HS-27A (cell line): ENCODE data around the gene PRKCH.

ENCODE experiments used
- DNase-seq: peaks from one replicate; pipeline ENCODE4 v3.0.0-alpha.2; 2012; ENCODE audit warnings: low read depth, missing footprints

PRKCH gene

DNA sequence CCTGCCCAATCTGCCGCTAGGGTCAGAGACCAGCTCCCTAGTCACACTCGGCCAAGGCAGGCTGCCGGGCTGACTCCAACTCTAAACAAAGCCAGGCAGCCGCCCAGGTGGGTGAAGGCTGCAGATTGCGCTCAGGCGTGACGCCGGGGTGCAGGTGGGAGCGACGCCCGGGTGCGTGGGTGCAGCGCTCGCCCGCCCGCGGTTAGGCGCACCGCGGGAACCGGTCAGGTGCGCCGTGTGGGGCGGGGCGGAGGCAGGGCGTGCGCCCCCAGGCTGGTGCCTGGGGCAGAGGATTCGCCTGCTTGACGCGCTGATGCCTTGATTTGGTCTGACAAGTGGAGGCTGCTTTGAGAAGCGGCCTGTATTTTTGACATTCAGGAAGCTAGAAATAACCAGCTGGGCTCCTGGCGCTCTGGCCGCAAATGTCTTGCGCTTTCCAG is 247.2 kb downstream of the PRKCH start:
- no peak for DNase-seq

- no peak for DNase-seq
These were observed 247.9 kb downstream of the PRKCH start for GRCh38 chr14:61569308-61569707.

GRCh38 chr14:61569812-61570548 is 248.6 kb downstream of the PRKCH start:
- DNase-seq: no peak

DNA sequence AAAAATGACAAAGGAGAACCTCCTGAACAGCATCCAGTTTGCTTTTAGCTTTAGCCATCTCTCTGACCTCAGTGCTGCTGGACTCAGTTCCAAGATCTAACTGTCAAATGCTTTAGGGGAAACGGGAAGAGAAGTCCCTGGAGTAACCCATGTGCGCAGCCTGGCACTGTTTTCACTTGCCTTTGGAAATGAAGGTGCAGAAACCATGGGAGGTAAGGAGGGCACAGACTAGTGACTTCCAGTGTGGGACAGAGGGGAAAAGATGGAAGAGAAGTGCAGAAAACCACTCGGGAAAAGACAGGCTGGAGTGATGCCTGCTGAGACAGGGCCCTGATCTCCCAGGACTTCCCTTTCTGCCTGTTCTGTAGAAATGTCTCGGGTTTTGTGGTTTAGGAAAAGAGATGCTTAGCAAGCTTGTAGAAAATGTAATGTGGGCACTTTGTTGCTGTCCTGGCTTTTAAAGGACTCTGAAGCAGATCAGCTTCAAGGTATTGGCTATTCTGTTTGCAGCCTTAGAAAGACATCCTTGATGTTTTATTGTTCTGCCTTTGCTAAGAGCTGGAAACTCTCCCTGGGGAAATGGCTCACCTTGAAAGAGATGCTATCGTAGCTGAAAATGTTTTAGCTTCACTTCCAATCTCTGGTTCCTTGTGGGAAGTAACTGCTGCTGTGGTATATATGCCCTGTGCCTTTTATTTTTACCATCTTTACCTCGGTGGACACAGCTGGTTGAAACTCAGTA is 249.3 kb downstream of the PRKCH start:
- DNase-seq: no peak

DNA sequence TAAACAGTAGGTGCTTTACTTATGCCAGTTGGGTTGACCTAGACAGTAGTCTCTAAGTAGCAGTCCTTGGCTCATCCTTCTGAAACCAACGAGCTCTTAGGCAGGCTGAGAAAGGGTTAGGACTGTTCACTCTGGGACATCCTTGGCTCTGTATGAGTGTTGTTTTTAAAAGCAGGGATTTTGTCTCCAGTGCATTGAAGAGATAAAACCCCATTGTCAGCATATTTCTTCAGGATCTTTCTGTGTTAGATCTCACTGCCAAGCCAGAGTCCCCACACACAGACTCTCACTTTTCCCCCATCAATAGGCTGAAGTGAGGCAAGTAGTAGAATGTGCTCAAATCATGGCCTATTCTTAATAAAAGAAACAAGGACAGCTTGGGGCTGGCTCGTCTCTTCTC is 250.5 kb downstream of the PRKCH start:
- DNase-seq: no peak

DNA sequence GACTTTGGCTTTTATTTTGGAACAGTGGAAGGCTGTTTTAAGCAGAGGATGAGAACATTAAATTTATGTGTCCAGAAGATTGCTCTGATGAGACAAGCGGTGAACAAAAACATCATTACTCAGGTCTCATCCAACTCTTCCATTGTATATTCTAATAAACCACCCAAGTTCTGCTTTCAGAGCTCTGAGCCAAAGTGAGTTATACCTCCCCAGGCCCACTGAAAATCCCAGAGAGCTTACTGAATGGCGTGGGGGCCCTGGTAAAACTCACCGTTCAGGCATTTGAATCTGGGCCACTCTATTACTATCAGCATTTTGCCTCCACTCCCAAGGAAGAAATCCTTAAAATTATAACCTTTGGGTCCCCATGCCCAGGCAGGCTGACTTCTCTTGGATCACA is 251.9 kb downstream of the PRKCH start:
- no peak for DNase-seq

GRCh38 chr14:61573748-61574513 is 252.6 kb downstream of the PRKCH start:
- DNase-seq: no peak

DNA sequence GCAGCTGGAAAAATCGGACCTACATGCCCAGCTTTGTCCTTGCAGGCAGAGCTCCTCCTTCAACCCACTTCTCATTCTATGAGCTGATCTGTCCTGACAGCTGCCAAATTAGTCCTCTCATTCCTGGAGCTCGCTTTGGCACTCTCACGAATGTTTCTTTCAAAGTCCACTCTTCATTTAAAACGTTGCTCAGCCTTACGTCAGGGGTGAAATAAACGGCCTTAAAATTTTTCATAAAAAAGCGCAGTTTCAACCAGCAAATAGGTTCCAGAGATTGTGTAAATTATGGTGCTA is 253.1 kb downstream of the PRKCH start:
- no peak for DNase-seq

DNA sequence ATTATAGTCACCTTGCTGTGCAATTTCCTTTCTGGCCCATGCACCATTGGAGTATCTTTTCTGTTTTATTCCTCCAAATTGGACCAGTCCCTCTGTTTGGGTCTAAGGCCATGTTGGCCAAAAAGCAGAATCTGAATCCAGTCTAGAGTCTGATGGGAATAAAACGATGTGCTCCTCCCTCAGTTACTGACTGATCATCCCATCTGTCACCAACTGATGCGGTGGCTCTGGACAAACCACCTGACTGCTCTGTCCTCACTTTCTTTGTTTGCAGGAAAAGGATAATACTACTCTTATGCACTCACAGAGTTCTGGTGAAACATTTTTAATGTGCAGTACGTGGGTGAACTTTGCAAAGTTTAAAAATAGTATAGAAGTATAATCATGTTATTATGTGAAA is 253.7 kb downstream of the PRKCH start:
- no peak for DNase-seq

DNA sequence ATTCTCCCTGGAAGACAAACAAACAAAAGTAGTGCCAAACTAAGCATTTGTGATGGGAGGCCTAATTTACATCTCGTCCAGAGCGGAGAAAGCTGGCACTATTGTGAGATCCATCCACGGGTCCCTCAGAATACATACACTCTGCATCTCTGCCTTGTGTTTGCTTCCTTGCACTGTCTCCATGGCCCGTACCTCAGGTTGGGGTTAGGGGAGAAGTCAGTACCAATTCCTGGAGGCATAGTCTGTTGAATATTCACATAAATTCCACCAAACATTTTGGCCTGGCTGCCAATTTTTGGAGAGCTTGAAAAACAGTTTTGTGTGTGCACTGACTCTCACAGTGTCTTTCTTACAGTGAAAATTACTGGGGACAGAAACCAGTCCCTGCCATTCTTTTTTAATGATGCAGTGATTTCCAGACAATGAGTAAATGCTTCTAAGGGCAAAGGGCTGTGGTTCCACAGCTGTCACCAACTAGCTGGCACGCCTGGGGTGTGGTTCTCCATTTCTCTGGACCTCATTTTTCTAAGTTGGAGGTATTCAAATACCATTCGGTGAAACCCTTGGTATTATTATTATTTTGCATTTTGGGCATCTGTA is 254.3 kb downstream of the PRKCH start:
- DNase-seq: no peak

- DNase-seq: no peak
These were observed 256.1 kb downstream of the PRKCH start for GRCh38 chr14:61577506-61577931.

- no peak for DNase-seq
These were observed 257.4 kb downstream of the PRKCH start for GRCh38 chr14:61578745-61579144.

- no peak for DNase-seq
These were observed 260.0 kb downstream of the PRKCH start for GRCh38 chr14:61581340-61581739.

DNA sequence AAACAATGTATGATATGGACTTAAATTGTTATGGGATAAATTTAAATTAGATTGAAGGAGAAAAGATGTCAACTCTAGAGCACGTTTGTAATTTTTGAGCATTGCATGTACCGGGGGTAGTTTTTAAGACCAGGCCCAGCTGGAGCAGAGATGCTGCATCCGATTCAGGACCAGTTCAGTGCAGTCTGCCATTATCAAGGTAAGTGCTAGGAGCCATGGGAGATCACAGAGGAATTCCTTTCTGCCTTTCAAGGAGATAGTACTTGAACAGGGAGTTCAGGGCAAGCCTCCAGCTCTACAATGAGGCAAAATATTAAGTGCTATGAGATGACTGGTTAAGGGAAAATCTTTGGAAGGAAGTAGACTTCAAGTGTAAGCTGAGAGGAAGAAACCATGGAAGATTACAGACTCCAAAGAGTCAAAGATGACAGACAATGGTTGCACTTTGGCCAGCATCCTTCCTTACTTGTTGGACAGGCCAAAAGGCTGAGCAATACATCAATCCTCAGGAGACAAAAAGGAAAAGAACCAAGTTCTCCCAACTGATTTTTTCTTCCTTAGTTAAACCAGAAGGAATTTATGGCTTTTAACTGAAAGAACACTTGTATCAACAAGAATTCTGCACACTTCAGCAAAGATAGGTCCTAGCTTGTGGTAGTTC is 260.7 kb downstream of the PRKCH start:
- DNase-seq: no peak

DNA sequence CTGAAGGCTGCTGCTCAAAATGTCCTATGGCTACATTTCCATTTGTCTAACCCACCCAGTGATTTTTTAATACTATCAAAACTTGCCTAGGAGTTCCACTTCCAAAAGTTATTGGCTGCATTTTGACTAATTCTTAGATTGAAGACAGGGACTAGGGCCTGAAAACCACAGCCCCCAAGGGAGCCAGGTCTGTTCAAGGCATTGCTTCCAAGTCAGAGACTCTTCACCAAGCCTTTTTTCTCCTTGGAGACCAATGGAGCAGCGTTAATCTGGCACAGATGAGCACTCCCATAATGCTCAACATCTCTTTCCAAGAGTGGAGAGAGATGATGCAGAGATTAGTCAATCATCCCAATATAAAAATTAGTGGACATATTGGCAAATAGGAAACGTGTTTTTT is 261.4 kb downstream of the PRKCH start:
- DNase-seq: no peak

GRCh38 chr14:61584331-61584741 is 263.0 kb downstream of the PRKCH start:
- no peak for DNase-seq

DNA sequence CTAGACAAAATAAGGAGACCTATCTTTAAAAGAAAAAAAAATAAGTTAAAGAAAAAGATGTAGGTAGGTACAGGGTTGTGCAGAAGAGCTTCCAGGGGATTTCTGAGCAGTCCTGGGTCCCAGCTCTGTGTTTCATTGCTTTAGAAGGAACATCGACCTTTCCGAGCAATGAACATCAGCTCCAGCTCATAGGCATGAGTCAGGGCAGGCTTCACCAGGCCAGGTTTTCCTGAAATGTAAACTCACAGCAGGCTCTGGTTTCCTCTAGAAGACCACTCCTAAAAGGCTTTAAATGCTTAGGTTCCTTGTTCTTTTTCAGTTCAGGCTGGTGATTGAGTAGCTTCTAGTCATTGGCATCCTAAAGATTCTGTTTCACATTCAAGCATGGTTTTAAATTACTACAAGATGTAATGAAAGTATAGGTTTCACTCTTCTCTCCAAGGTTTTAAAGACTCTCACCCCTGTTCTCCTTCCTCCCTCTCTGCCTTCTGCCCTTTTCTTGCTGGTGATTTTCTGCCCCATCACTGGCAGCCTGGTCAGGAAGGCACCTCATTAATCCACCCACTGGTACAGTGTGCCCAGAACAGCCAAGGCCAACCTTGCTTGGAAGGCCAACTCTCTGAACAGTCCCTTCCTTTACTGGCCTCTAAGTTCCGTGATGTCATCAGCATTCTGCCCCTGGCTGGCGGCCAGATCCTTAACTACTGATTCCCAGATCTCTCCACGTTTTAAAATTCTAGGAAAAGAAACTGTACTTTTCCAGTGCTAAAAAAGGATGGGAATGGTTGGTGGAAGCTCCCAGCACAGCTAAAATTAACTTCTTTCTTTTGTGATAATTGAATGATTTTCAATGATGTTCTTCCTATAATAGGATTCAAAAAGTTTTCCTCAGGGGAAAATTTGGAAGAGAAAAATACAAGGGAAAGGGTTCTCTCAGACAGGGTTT is 264.5 kb downstream of the PRKCH start:
- no peak for DNase-seq

DNA sequence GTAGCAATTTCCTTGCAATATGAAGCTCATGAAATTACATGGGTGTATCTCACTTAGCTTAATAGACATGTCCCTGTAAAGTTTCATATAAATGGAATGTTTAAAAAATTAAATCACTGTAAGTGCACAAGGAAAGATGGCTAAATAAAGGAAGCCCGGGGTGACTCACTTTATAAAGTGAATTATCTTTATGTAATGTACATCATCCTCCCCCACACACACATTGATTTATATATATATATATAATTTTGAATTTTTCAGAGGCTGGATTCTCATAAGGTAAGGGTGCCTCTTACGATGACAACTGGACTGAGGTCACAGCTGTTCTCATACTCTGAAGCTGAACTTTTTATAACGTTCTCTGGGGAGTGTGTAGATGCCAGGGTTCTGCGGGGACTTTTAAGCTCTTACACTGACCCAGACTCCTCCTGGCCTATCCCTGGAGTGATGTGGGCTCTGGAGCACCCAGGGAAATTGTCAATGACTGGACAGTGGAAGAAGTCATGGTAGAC is 265.2 kb downstream of the PRKCH start:
- DNase-seq: no peak

GRCh38 chr14:61587081-61587713 is 265.8 kb downstream of the PRKCH start:
- DNase-seq: no peak

- DNase-seq: no peak
These were observed 267.1 kb downstream of the PRKCH start for GRCh38 chr14:61588419-61588901.
